GM10266 (cell line): ENCODE data around the gene SYNE3.

Source experiments
- DNase-seq: peaks from one replicate; pipeline ENCODE4 v3.0.0; 2012; ENCODE audit errors: extremely low spot score
- TF ChIP-seq, protein P1 (sequence below): IDR thresholded peaks from 2 replicates; pipeline ENCODE4 v1.5.1; 2012; ENCODE audit warnings: mild to moderate bottlenecking, low read depth; ENCODE audit not compliant: control insufficient read depth, insufficient read depth; ENCODE audit errors: missing control alignments

Gene SYNE3

DNA sequence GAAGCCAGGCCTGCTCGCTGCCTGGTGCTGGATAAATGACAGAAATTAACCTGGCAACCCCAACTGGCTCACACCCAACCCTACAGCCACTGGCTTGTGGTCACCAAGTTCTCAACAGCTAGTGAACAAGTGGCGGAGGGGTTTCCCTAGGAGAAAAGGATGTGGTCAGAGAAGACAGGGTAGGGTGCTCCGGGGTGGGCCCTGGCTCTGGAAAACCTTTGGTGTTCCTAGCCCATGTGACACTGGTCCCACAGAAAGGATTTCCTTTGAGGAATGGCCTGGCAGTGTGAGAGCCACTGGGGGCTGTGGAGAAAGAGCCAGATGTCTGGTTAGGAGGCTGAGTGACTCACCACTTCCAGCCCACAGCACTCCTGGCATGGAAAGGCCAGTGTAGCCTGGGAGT is 8.7 kb downstream of the SYNE3 start:
- DNase-seq: peak; percentile 38
- TF ChIP-seq, protein P1, sequence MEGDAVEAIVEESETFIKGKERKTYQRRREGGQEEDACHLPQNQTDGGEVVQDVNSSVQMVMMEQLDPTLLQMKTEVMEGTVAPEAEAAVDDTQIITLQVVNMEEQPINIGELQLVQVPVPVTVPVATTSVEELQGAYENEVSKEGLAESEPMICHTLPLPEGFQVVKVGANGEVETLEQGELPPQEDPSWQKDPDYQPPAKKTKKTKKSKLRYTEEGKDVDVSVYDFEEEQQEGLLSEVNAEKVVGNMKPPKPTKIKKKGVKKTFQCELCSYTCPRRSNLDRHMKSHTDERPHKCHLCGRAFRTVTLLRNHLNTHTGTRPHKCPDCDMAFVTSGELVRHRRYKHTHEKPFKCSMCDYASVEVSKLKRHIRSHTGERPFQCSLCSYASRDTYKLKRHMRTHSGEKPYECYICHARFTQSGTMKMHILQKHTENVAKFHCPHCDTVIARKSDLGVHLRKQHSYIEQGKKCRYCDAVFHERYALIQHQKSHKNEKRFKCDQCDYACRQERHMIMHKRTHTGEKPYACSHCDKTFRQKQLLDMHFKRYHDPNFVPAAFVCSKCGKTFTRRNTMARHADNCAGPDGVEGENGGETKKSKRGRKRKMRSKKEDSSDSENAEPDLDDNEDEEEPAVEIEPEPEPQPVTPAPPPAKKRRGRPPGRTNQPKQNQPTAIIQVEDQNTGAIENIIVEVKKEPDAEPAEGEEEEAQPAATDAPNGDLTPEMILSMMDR: no peak

DNA sequence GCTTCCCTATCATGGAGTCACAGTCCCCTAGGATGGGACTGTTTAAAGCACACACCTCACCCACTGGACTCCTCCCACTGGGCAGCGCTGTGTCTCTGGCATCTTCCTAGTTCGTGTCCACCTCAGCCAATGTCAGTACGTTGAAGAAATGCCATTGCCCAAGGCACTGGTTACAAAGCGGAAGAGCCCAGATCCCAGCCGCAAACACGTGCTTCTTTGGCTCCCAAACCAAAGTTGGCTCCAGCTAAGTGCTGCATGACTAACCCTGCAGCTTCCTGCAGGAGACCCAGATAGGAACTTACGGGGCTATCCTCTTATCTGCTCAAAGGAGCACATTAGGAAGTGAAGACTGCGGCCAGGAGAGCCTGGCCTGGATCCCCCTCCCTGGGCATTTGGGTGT is 9.3 kb downstream of the SYNE3 start:
- no peak for DNase-seq
- TF ChIP-seq, protein P1: no peak

DNA sequence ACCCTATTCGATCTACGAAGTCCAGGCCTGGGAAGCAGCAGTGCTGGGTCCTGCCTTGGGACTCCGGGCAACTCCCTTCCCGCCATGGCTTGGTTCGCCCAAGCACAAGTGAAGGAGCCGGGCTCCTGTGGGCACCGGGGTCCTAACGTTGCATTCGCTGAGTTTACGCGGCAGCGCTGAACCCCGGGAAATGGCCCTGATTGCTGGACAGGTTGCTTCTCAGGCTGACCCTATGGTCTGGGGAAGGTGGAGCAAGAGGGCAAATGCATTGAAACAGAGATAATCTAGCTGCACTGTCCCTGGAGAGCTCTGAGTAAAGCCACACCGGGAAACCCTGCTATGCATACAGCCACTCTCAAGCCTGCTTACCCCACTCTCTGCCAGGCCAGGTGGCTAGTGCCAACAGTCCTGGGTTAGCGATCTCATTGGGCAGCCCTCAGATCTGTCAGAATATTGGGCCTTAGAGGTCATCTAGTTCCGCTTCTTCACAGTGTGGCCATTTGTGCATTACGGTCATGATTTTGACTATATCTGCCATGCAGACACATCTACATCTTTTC is 11.3 kb downstream of the SYNE3 start:
- no peak for DNase-seq
- TF ChIP-seq, protein P1: no peak

DNA sequence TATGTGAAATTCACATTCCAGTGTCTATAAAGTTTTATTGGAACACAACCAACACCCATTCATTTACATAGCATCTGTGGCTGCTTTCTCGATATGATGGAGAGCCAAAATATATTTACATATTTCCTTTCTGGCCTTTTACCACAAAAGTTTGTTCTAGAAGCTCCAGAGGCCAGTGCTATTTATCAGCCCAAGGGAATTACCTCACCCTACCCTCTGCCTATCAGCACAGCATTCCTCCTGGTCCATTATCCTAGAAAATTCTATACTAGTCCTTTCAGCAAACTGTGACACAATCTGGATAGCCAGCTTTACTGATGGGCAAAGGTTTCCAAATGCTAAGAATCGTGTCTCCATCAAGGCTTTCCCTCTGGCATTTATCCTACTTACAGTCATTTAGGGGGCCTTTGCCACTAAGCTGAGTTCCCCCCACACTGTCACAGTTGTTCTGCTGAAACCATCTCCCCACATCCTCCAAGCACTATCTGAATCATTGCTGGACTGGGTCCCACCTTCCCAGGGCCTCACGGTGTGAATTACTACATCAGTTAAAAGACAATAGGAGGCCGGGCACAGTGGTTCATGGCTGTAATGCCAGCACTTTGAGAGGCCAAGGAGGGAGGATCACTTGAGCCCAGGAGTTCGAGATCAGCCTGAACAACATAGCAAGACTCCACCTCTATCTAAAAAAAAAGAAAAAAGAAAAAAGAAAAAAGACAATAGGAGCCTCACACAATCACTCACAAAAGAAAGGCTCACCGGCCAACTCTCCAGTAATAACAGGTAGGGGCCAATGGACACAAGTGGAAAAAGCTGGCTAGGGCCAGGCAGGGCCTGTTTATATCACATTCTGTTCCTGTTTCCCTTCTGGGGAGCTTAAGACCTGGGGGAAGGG is 12.1 kb downstream of the SYNE3 start:
- TF ChIP-seq, protein P1: no peak
- DNase-seq: peak; percentile 38

DNA sequence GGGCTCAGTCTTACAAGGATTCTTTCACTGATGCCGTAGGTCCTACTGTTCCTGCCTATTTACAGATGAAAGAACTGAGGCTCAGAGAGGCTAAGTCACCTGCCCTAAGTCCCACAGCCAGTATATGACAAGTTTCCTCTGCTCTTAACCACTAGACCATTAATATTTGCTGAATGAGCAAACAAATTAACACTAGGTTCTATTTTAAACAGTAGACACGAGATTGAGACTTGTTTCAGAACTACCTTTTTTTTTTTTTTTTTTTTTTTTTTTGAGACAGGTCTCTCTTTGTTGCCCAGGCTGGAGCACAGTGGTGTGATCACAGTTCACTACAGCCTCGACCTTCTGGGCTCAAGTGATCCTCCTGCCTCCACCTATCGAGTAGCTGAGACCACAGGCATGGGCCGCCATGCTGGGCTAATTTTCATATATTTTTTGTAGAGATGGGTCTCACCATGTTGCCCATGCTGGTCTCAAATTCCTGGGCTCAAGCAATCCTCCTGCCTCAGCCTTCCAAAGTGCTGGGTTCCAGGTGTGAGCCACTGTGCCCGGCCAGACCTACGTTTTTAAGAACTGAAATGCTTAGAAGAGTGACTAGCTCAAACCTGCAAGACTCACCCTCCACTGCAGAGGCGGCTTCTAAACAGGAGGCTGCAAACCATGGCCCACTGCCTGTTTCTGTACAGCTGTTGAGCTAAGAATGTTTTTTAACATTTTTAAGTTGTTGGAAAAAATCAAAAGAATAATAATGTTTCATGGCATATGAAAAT is 12.9 kb downstream of the SYNE3 start:
- TF ChIP-seq, protein P1: no peak
- DNase-seq: peak; percentile 52

DNA sequence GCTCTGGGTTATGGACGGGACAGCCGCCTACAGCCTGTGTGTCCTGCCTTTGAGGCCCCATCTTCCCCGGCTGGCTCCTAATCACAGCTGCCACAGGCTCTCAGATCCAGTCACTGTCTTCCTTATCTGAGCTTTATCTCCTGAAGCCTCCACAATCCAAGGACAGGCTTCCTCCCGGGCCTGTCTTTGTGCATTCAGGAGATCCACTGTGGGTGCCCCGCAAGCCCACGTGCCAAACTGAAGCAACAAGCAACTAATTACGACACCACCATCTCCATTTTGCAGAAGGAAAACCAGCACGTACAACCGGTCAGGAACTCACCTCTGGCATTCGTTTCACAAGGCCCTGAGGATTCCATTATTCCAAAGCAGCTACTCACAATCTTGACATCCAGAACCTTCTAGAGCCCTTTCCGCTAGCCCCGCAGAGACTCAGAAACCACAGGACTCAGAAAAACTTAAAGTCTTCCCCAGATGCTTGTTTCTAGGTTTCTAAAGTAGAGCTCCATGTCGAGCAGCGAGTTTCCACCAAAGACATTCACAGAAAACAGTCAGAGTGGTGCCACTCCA is 14.0 kb downstream of the SYNE3 start:
- TF ChIP-seq, protein P1: no peak
- no peak for DNase-seq
